Heart left ventricle (tissue), 13 donors: Measurements from ENCODE around the gene ZNF350.
"Not testable (repeated sequence)": the region's sequence is repeated elsewhere in the genome, so short reads cannot be mapped to it uniquely, and the experiment has no call there.

Source experiments
- CTCF ChIP-seq, 12 donors: fragments of 200-600 bp; sonication (generic) in 4 of 12; IDR thresholded peaks; one replicate each; pipeline versions ENCODE4 v1.5.0 to v1.8.0; 2018 to 2022; ENCODE audit warnings: antibody characterized with exemption in 12 of 12, mild to moderate bottlenecking in 5 of 12
- POLR2A ChIP-seq, 2 donors: fragments of 450-650 bp; IDR thresholded peaks; one replicate each; pipeline ENCODE4 v1.6.1; 2017; ENCODE audit warnings: antibody characterized with exemption in 2 of 2, mild to moderate bottlenecking in 2 of 2, moderate library complexity in 2 of 2
- donor health status: ischemic (EF 13 %, LVEDD 7.1; RV severe dilation, severe dysfunction).
- donor health status: DM: no; HTN: yes; CAD: no.
- donor health status: DM: no; HTN: no; CAD: no.
- donor health status: ischemic (EF 25% LVEDD 6.9; RV normal size, moderate dysfunction).
- donor health status: ischemic (EF 25% LVEDD 5.7; RV mildly dilated, moderate dysfunction).
- donor health status: ischemic (EF 35%, LVEDD 5.7; RV mildly dilated, moderate dysfunction).
- donor health status: nonischemic (EF 11% LVEDD 7.7; RV severe dilation, severe dysfunction).
- donor health status: DM: yes; HTN: yes; CAD: no.
- donor health status: PGD.
- donor health status: ischemic (EF 29% LVEDD 5.4; RV normal size, mild dysfunction).
- donor health status: nonischemic (EF 23%, LVEDD 6.1; RV moderate dilation, normal function).

- TF ChIP-seq CTCF, POLR2A (IDR thresholded peaks at IDR 0.05): not testable (repeated sequence)
Measured at GRCh38 chr19:51960621-51961233, 25.9 kb downstream of the ZNF350 start.
